Effector memory CD8-positive, alpha-beta T cell (primary cell): ENCODE measurements around the gene NPDC1.

Experiments used
- ATAC-seq: fragments of 150-1000 bp; cut with Tn5 transposase; replicated peaks from 2 replicates; pipeline ENCODE4 v1.10.0; 2021; ENCODE audit warnings: mild to moderate bottlenecking, moderate library complexity
- DNase-seq, 3 experiments: peaks; one replicate each; pipeline ENCODE4 v3.0.0; 2021
- H3K27ac Mint-ChIP-seq, 2 donors: one replicate each; pipeline ENCODE4 v1.8.0; 2022; ENCODE audit warnings: mild to moderate bottlenecking in 2 of 2, mixed read lengths in 2 of 2, moderate library complexity in 2 of 2
- H3K27me3 Mint-ChIP-seq, 2 donors: one replicate each; pipeline ENCODE4 v1.8.0; 2022; ENCODE audit warnings: mixed read lengths in 2 of 2
- H3K36me3 Mint-ChIP-seq: one replicate; pipeline ENCODE4 v1.8.0; 2022; ENCODE audit warnings: mild to moderate bottlenecking, moderate library complexity, mixed read lengths; ENCODE audit not compliant: insufficient read depth
- H3K4me1 Mint-ChIP-seq, 2 donors: one replicate each; pipeline ENCODE4 v1.8.0; 2022; ENCODE audit warnings: low read depth in 2 of 2, mixed read lengths in 2 of 2
- H3K4me3 Mint-ChIP-seq, 2 donors: one replicate each; pipeline ENCODE4 v1.8.0; 2022; ENCODE audit warnings: mild to moderate bottlenecking in 2 of 2, mixed read lengths in 2 of 2, moderate library complexity in 2 of 2
- H3K9me3 Mint-ChIP-seq, 2 donors: one replicate each; pipeline ENCODE4 v1.8.0; 2022; ENCODE audit warnings: mixed read lengths in 2 of 2

The NPDC1 gene

GRCh38 chr9:137045294-137046087, 486 bp downstream of the NPDC1 start:
- peak; percentile 31 for ATAC-seq
- peaks cover 27 to 43% of the 10 kb centered on the region in 2 donors for H3K27me3 Mint-ChIP-seq

GRCh38 chr9:137044502-137045177, 1.3 kb downstream of the NPDC1 start:
- peaks cover 7 to 19% of the 10 kb centered on the region in 2 donors for H3K4me1 Mint-ChIP-seq
- H3K4me3 Mint-ChIP-seq: peak overlapping the region; percentile 71 to 82
- ATAC-seq (peak; percentile 19), DNase-seq (no peak)
- no peak overlapping the region for H3K27ac Mint-ChIP-seq
- H3K9me3 Mint-ChIP-seq: no peaks in the 10 kb centered on the region
- H3K27me3 Mint-ChIP-seq: peaks cover 21 to 34% of the 10 kb centered on the region in 2 donors
- H3K36me3 Mint-ChIP-seq: peaks cover 23% of the 10 kb centered on the region

More at GRCh38 chr9:137045294-137046087, 486 bp downstream of the NPDC1 start:
- Mint-ChIP-seq H3K4me1 (peaks cover 7 to 21% of the 10 kb centered on the region in 2 donors), H3K9me3 (no peaks in the 10 kb centered on the region), H3K4me3 (peak overlapping the region; percentile 71 to 82), H3K27ac (no peak overlapping the region), H3K36me3 (peaks cover 28% of the 10 kb centered on the region)
- DNase-seq: no peak

GRCh38 chr9:137044037-137044436, 1.9 kb downstream of the NPDC1 start:
- Mint-ChIP-seq H3K4me1 (peaks cover 7 to 18% of the 10 kb centered on the region in 2 donors), H3K36me3 (peaks cover 21% of the 10 kb centered on the region), H3K9me3 (no peaks in the 10 kb centered on the region), H3K27ac (no peak overlapping the region), H3K4me3 (peak overlapping the region; percentile 71 to 82), H3K27me3 (peaks cover 18 to 30% of the 10 kb centered on the region in 2 donors)
- DNase-seq (no peak), ATAC-seq (no peak)

GRCh38 chr9:137042751-137043727, 2.9 kb downstream of the NPDC1 start:
- DNase-seq: no peak
- peaks cover 18% of the 10 kb centered on the region for H3K36me3 Mint-ChIP-seq
- peaks cover 7 to 18% of the 10 kb centered on the region in 2 donors for H3K4me1 Mint-ChIP-seq
- H3K27me3 Mint-ChIP-seq: peaks cover 15 to 28% of the 10 kb centered on the region in 2 donors
- no peaks in the 10 kb centered on the region for H3K9me3 Mint-ChIP-seq
- no peak for ATAC-seq
- H3K27ac Mint-ChIP-seq: no peak overlapping the region
- H3K4me3 Mint-ChIP-seq: peak overlapping the region in 1 of 2 donors; percentile 82

- DNase-seq: no peak
- peaks cover 17% of the 10 kb centered on the region for H3K36me3 Mint-ChIP-seq
- peaks cover 10% of the 10 kb centered on the region in 2 donors for H3K27me3 Mint-ChIP-seq
- ATAC-seq: no peak
- H3K9me3 Mint-ChIP-seq: no peaks in the 10 kb centered on the region
- H3K4me1 Mint-ChIP-seq: peaks cover 7 to 15% of the 10 kb centered on the region in 2 donors
- H3K27ac Mint-ChIP-seq: no peak overlapping the region
- no peak overlapping the region for H3K4me3 Mint-ChIP-seq
These were observed 4.9 kb downstream of the NPDC1 start for GRCh38 chr9:137041124-137041523.

- ATAC-seq (no peak), DNase-seq (no peak)
- peaks cover 7 to 15% of the 10 kb centered on the region in 2 donors for H3K4me1 Mint-ChIP-seq
- H3K9me3 Mint-ChIP-seq: no peaks in the 10 kb centered on the region
- H3K27me3 Mint-ChIP-seq: peaks cover 10% of the 10 kb centered on the region in 2 donors
- H3K36me3 Mint-ChIP-seq: peaks cover 17% of the 10 kb centered on the region
- no peak overlapping the region for H3K27ac Mint-ChIP-seq
- H3K4me3 Mint-ChIP-seq: no peak overlapping the region
These were observed 5.4 kb downstream of the NPDC1 start for GRCh38 chr9:137040568-137040967.

- peaks cover 4 to 5% of the 10 kb centered on the region in 2 donors for H3K27me3 Mint-ChIP-seq
- ATAC-seq (no peak), DNase-seq (no peak)
- peaks cover 20% of the 10 kb centered on the region for H3K36me3 Mint-ChIP-seq
- peaks cover 9 to 16% of the 10 kb centered on the region in 2 donors for H3K4me1 Mint-ChIP-seq
- no peak overlapping the region for H3K27ac Mint-ChIP-seq
- no peaks in the 10 kb centered on the region for H3K9me3 Mint-ChIP-seq
- no peak overlapping the region for H3K4me3 Mint-ChIP-seq
These were observed 6.2 kb downstream of the NPDC1 start for GRCh38 chr9:137039611-137040366.

GRCh38 chr9:137038916-137039315, 7.1 kb downstream of the NPDC1 start:
- Mint-ChIP-seq H3K4me3 (no peak overlapping the region), H3K27ac (no peak overlapping the region), H3K4me1 (peaks cover 14 to 18% of the 10 kb centered on the region in 2 donors), H3K36me3 (peaks cover 20% of the 10 kb centered on the region), H3K27me3 (no peaks in the 10 kb centered on the region), H3K9me3 (no peaks in the 10 kb centered on the region)
- DNase-seq (no peak), ATAC-seq (no peak)

- Mint-ChIP-seq H3K27ac (no peak overlapping the region), H3K4me1 (peaks cover 22 to 24% of the 10 kb centered on the region in 2 donors), H3K27me3 (no peaks in the 10 kb centered on the region), H3K4me3 (no peak overlapping the region), H3K36me3 (peaks cover 20% of the 10 kb centered on the region), H3K9me3 (no peaks in the 10 kb centered on the region)
- DNase-seq: no peak
- ATAC-seq: no peak
These were observed 8.5 kb downstream of the NPDC1 start for GRCh38 chr9:137037483-137037882.

GRCh38 chr9:137037035-137037434, 8.9 kb downstream of the NPDC1 start:
- Mint-ChIP-seq H3K4me3 (no peak overlapping the region), H3K27me3 (no peaks in the 10 kb centered on the region), H3K27ac (no peak overlapping the region), H3K36me3 (peaks cover 17% of the 10 kb centered on the region), H3K4me1 (peaks cover 24 to 28% of the 10 kb centered on the region in 2 donors), H3K9me3 (no peaks in the 10 kb centered on the region)
- DNase-seq (no peak), ATAC-seq (no peak)

GRCh38 chr9:137035937-137036336, 10.0 kb downstream of the NPDC1 start:
- Mint-ChIP-seq H3K27me3 (no peaks in the 10 kb centered on the region), H3K4me1 (peaks cover 27 to 33% of the 10 kb centered on the region in 2 donors), H3K4me3 (no peak overlapping the region), H3K27ac (no peak overlapping the region), H3K9me3 (no peaks in the 10 kb centered on the region), H3K36me3 (peaks cover 16% of the 10 kb centered on the region)
- ATAC-seq: no peak
- no peak for DNase-seq

GRCh38 chr9:137035507-137035834, 10.5 kb downstream of the NPDC1 start:
- Mint-ChIP-seq H3K9me3 (no peaks in the 10 kb centered on the region), H3K4me1 (peaks cover 32 to 38% of the 10 kb centered on the region in 2 donors), H3K4me3 (peak overlapping the region; percentile 84 to 94)

More at GRCh38 chr9:137035507-137035834, 10.5 kb downstream of the NPDC1 start:
- Mint-ChIP-seq H3K27ac (peak overlapping the region in 1 of 2 donors; percentile 92), H3K27me3 (no peaks in the 10 kb centered on the region), H3K36me3 (peaks cover 21% of the 10 kb centered on the region)
- DNase-seq (no peak), ATAC-seq (no peak)
